Trophoblast cell (in vitro differentiated cells and primary cell): ENCODE measurements around the gene C12orf60.
A peak's percentile ranks its signal among the peaks of the same experiment; 100 is the strongest.

Experiments used
- DNase-seq, 2 donors: peaks; one replicate each; pipeline ENCODE4 v3.0.0-alpha.2; 2016
- H2AFZ ChIP-seq: 2 replicates; pipeline ENCODE4 v1.6.1; 2013; ENCODE audit warnings: low read length, moderate library complexity, mild to moderate bottlenecking; ENCODE audit not compliant: insufficient read depth, poor library complexity
- H2AK5ac ChIP-seq: 2 replicates; pipeline ENCODE4 v1.6.1; 2013; ENCODE audit warnings: mild to moderate bottlenecking, low read length
- H2BK120ac ChIP-seq: 2 replicates; pipeline ENCODE4 v1.6.1; 2013; ENCODE audit warnings: low read length, mild to moderate bottlenecking, moderate library complexity; ENCODE audit not compliant: insufficient read depth, poor library complexity
- H2BK12ac ChIP-seq: 2 replicates; pipeline ENCODE4 v1.6.1; 2013; ENCODE audit warnings: mild to moderate bottlenecking, low read length, moderate library complexity
- H2BK5ac ChIP-seq: 2 replicates; pipeline ENCODE4 v1.6.1; 2013; ENCODE audit warnings: low read length, low read depth, moderate library complexity, mild to moderate bottlenecking; ENCODE audit not compliant: poor library complexity
- H3K14ac ChIP-seq: 2 replicates; pipeline ENCODE4 v1.6.1; 2013; ENCODE audit warnings: mild to moderate bottlenecking, low read length
- H3K18ac ChIP-seq: 2 replicates; pipeline ENCODE4 v1.6.1; 2013; ENCODE audit warnings: mild to moderate bottlenecking, low read length
- H3K23ac ChIP-seq: 2 replicates; pipeline ENCODE4 v1.6.1; 2013; ENCODE audit warnings: low read length
- H3K27ac ChIP-seq: 2 replicates; pipeline ENCODE4 v1.5.1; 2013; ENCODE audit warnings: low read depth, mild to moderate bottlenecking, inconsistent platforms, low read length, moderate library complexity
- H3K27me3 ChIP-seq: 2 replicates; pipeline ENCODE4 v1.6.1; 2013; ENCODE audit warnings: inconsistent platforms, mild to moderate bottlenecking, low read length, moderate library complexity; ENCODE audit not compliant: insufficient read depth
- H3K36me3 ChIP-seq, 2 experiments: 1 replicate in 1 of 2; 2 replicates in 1 of 2; pipeline ENCODE4 v1.6.1; 2013; ENCODE audit warnings: low read length in 2 of 2, mild to moderate bottlenecking in 2 of 2, moderate library complexity in 1 of 2; ENCODE audit not compliant: insufficient read depth in 2 of 2, control insufficient read depth in 1 of 2
- H3K4ac ChIP-seq: 2 replicates; pipeline ENCODE4 v1.6.1; 2013; ENCODE audit warnings: low read depth, mild to moderate bottlenecking, low read length, moderate library complexity
- H3K4me1 ChIP-seq, 2 experiments: 1 replicate in 1 of 2; 2 replicates in 1 of 2; pipeline ENCODE4 v1.6.1; 2013; ENCODE audit warnings: low read length in 2 of 2, mild to moderate bottlenecking in 2 of 2, moderate library complexity in 1 of 2; ENCODE audit not compliant: insufficient read depth in 2 of 2, control insufficient read depth in 1 of 2
- H3K4me2 ChIP-seq: 2 replicates; pipeline ENCODE4 v1.6.1; 2013; ENCODE audit warnings: inconsistent platforms, mild to moderate bottlenecking, low read length, moderate library complexity
- H3K4me3 ChIP-seq: 2 replicates; pipeline ENCODE4 v1.5.1; 2013; ENCODE audit warnings: mild to moderate bottlenecking, low read depth, low read length, inconsistent platforms
- H3K79me1 ChIP-seq: one replicate; pipeline ENCODE4 v1.6.1; 2013; ENCODE audit warnings: low read length
- H3K79me2 ChIP-seq: 2 replicates; pipeline ENCODE4 v1.6.1; 2013; ENCODE audit warnings: low read length, mild to moderate bottlenecking; ENCODE audit not compliant: control insufficient read depth, insufficient read depth, poor library complexity
- H3K9ac ChIP-seq: 2 replicates; pipeline ENCODE4 v1.6.1; 2013; ENCODE audit warnings: mild to moderate bottlenecking, low read length
- H3K9me3 ChIP-seq: 2 replicates; pipeline ENCODE4 v1.6.1; 2013; ENCODE audit warnings: low read depth, mild to moderate bottlenecking, control low read depth, inconsistent platforms, low read length; ENCODE audit not compliant: insufficient read depth
- H4K12ac ChIP-seq: 2 replicates; pipeline ENCODE4 v1.6.1; 2013; ENCODE audit warnings: low read depth, mild to moderate bottlenecking, low read length, moderate library complexity
- H4K8ac ChIP-seq: 2 replicates; pipeline ENCODE4 v1.6.1; 2013; ENCODE audit warnings: low read depth, mild to moderate bottlenecking, low read length, moderate library complexity
- H4K91ac ChIP-seq: one replicate; pipeline ENCODE4 v1.6.1; 2013; ENCODE audit warnings: low read depth, mild to moderate bottlenecking, low read length, moderate library complexity
- WGBS: extraction: QIAGEN DNeasy Blood & Tissue Kit; methylation state at CpG from one replicate; pipeline ENCODE4 v1.1.7; 2013; ENCODE audit warnings: missing lambda C conversion rate; ENCODE audit not compliant: insufficient read length, insufficient coverage; ENCODE audit errors: extremely low coverage; 5-methylcytosine and 5-hydroxymethylcytosine counted together

The C12orf60 gene

DNA sequence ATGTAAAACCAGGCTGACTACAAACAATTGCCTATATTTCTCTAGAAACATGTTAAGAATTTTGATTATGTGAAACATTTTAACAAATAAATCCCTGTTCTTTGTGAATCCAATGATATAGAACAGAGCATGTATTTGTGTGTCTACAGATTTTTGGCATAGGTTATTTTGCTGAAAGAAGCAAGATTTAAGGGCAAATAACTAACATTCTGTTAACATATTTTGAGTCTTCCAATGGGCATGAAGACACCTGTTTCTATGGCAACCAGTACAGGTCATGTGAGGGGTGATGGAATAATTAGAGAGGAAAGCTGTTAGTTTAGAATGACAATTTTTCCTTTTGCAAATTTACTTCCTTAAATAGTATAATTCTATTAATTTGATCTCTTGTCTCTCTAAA, 31.0 kb downstream of the C12orf60 start:
- DNase-seq, result no peak
- no peak overlapping the region for H4K91ac ChIP-seq
- no peak overlapping the region for H3K18ac ChIP-seq
- H3K4me3 ChIP-seq, result no peak overlapping the region
- no peak overlapping the region for H3K4me2 ChIP-seq
- no peak overlapping the region for H4K12ac ChIP-seq
- no peak overlapping the region for H2AFZ ChIP-seq
- no peaks in the 10 kb centered on the region for H3K27me3 ChIP-seq
- H3K9ac ChIP-seq, result no peak overlapping the region
- no peak overlapping the region for H2BK5ac ChIP-seq
- no peak overlapping the region for H4K8ac ChIP-seq
- no peak overlapping the region for H2BK120ac ChIP-seq
- no peak overlapping the region for H3K4ac ChIP-seq
- no peak overlapping the region for H2AK5ac ChIP-seq
- no peak overlapping the region for H3K14ac ChIP-seq
- no peak overlapping the region for H3K23ac ChIP-seq
- peaks cover 16% of the 10 kb centered on the region for H3K79me1 ChIP-seq
- H3K79me2 ChIP-seq, result no peaks in the 10 kb centered on the region
- no peaks in the 10 kb centered on the region for H3K36me3 ChIP-seq
- H3K9me3 ChIP-seq, result no peaks in the 10 kb centered on the region
- no peak overlapping the region for H3K27ac ChIP-seq
- H2BK12ac ChIP-seq, result no peak overlapping the region
- peaks cover 5 to 6% of the 10 kb centered on the region in 2 experiments for H3K4me1 ChIP-seq

- H3K79me1 ChIP-seq, result peaks cover 16% of the 10 kb centered on the region
- no peaks in the 10 kb centered on the region for H3K27me3 ChIP-seq
- H2BK120ac ChIP-seq, result peak overlapping the region; percentile 58
- H3K27ac ChIP-seq, result peak overlapping the region; percentile 68
- no peak overlapping the region for H2AK5ac ChIP-seq
- H3K79me2 ChIP-seq, result no peaks in the 10 kb centered on the region
- H3K9me3 ChIP-seq, result no peaks in the 10 kb centered on the region
- peak overlapping the region; percentile 90 for H4K91ac ChIP-seq
- H2BK5ac ChIP-seq, result peak overlapping the region; percentile 72
- H4K8ac ChIP-seq, result no peak overlapping the region
- H3K4me1 ChIP-seq, result peaks cover 6% of the 10 kb centered on the region in 2 experiments
- no peak overlapping the region for H3K4me2 ChIP-seq
- peak; percentile 92 to 97 for DNase-seq
- H3K9ac ChIP-seq, result no peak overlapping the region
- no peak overlapping the region for H3K14ac ChIP-seq
- no peak overlapping the region for H2AFZ ChIP-seq
- no peak overlapping the region for H3K18ac ChIP-seq
- WGBS, result no CpG with 5 or more reads among the region's 7 CpGs
- H3K4me3 ChIP-seq, result no peak overlapping the region
- H3K4ac ChIP-seq, result no peak overlapping the region
- no peak overlapping the region for H4K12ac ChIP-seq
- no peak overlapping the region for H2BK12ac ChIP-seq
- H3K36me3 ChIP-seq, result no peaks in the 10 kb centered on the region
- H3K23ac ChIP-seq, result no peak overlapping the region
Measured at GRCh38 chr12:14836336-14837210, 33.1 kb downstream of the C12orf60 start.

- Histone ChIP-seq H3K79me1 (peaks cover 19% of the 10 kb centered on the region), H2AK5ac (no peak overlapping the region), H4K8ac (no peak overlapping the region), H3K27me3 (no peaks in the 10 kb centered on the region), H3K9ac (no peak overlapping the region), H3K14ac (no peak overlapping the region), H4K12ac (no peak overlapping the region), H3K36me3 (no peaks in the 10 kb centered on the region), H2BK120ac (no peak overlapping the region), H4K91ac (no peak overlapping the region), H3K79me2 (peaks cover 2% of the 10 kb centered on the region), H2BK5ac (no peak overlapping the region), H3K4me1 (peaks cover 6 to 17% of the 10 kb centered on the region in 2 experiments), H3K4me3 (no peak overlapping the region), H3K23ac (no peak overlapping the region), H3K4ac (no peak overlapping the region), H3K9me3 (no peaks in the 10 kb centered on the region), H3K4me2 (no peak overlapping the region), H2AFZ (no peak overlapping the region), H3K27ac (no peak overlapping the region), H2BK12ac (no peak overlapping the region), H3K18ac (no peak overlapping the region)
- WGBS, result no CpG with 5 or more reads among the region's 1 CpG
- DNase-seq, result no peak
Measured at GRCh38 chr12:14839262-14839661, 35.8 kb downstream of the C12orf60 start.

DNA sequence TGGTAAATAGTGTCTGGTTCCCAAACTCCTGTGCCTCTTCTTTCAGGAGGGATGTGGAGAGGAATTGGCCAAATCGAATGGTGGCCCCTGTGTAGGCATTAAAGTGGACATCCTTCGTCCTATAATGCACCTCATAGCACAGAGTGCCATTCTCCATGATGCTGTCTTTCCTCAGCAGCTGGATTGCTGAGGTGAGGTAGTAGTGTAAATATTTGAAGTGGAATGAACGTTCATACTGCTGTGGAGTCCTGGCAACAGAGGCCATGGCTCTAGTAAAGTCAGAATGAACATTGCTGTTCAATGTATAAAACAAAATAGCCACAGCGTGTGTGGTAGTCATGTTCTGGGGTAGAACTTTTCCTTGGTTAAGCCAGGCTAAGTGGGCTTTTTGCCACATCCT, 37.1 kb downstream of the C12orf60 start:
- H3K9me3 ChIP-seq, result no peaks in the 10 kb centered on the region
- no peak overlapping the region for H4K12ac ChIP-seq
- no peak overlapping the region for H2AK5ac ChIP-seq
- no peak overlapping the region for H3K9ac ChIP-seq
- H3K79me1 ChIP-seq, result peaks cover 13% of the 10 kb centered on the region
- no peak overlapping the region for H3K4me2 ChIP-seq
- no peak overlapping the region for H3K4me3 ChIP-seq
- H4K91ac ChIP-seq, result no peak overlapping the region
- no peak overlapping the region for H2AFZ ChIP-seq
- no CpG with 5 or more reads among the region's 4 CpGs for WGBS
- H2BK5ac ChIP-seq, result no peak overlapping the region
- H4K8ac ChIP-seq, result no peak overlapping the region
- no peak overlapping the region for H3K23ac ChIP-seq
- H3K27ac ChIP-seq, result no peak overlapping the region
- H3K18ac ChIP-seq, result no peak overlapping the region
- DNase-seq, result peak; percentile 34 to 58
- H3K4me1 ChIP-seq, result peaks cover 3 to 13% of the 10 kb centered on the region in 2 experiments
- H2BK120ac ChIP-seq, result no peak overlapping the region
- H3K79me2 ChIP-seq, result peaks cover 2% of the 10 kb centered on the region
- H3K4ac ChIP-seq, result no peak overlapping the region
- no peaks in the 10 kb centered on the region for H3K36me3 ChIP-seq
- H2BK12ac ChIP-seq, result peak overlapping the region; percentile 44
- H3K27me3 ChIP-seq, result no peaks in the 10 kb centered on the region
- H3K14ac ChIP-seq, result no peak overlapping the region
